SK-N-SH (cell line): ENCODE data around the gene ABHD17C. TPM values are rescaled to one million over a fixed set of nuclear protein-coding genes. Genes with fewer than 3 reads are reported as not detected.

ENCODE experiments used
- CTCF ChIA-PET: fragments of 300-600, 350-600 bp; formaldehyde crosslinking; extraction: SDS; loops from one replicate; lab custom pipeline; 2021; lab: Yijun Ruan, JAX
- POLR2A ChIA-PET: fragments of 350-600 bp; sonication (Branson Sonifier 250); formaldehyde crosslinking; extraction: SDS; loops from one replicate; lab custom pipeline; 2020; ENCODE audit warnings: antibody characterized with exemption, inconsistent platforms; lab: Yijun Ruan, JAX
- DNase-seq: peaks from one replicate; pipeline ENCODE4 v3.0.0; 2012
- H2AFZ ChIP-seq: fragments of 200-600 bp; sonication (generic); 2 replicates; pipeline ENCODE4 v1.8.1; 2016; ENCODE audit warnings: antibody characterized with exemption, mild to moderate bottlenecking, low read depth
- H3F3A ChIP-seq: fragments of 200-600 bp; sonication (generic); replicated peaks from 2 replicates; pipeline ENCODE3; 2016; ENCODE audit warnings: antibody characterized with exemption, mild to moderate bottlenecking; ENCODE audit not compliant: insufficient read depth
- H3K27ac ChIP-seq, 2 experiments: fragments of 200-500 bp in 1 of 2; fragments of 200-600 bp in 1 of 2; sonication (Bioruptor generic) in 1 of 2; sonication (generic), shearing (Covaris generic) in 1 of 2; 2 replicates each; pipeline versions ENCODE4 v1.5.1 to v1.6.1; 2014 to 2016; ENCODE audit warnings: low read depth in 2 of 2, inconsistent platforms in 1 of 2, low read length in 1 of 2, mild to moderate bottlenecking in 1 of 2, mixed read lengths in 1 of 2
- H3K27me3 ChIP-seq: fragments of 200-600 bp; sonication (generic), shearing (Covaris generic); 2 replicates; pipeline ENCODE4 v1.6.1; 2016; ENCODE audit warnings: mixed run types; ENCODE audit not compliant: insufficient read depth
- H3K36me3 ChIP-seq, 2 experiments: fragments of 200-500 bp in 1 of 2; fragments of 200-600 bp in 1 of 2; sonication (Bioruptor generic) in 1 of 2; sonication (generic) in 1 of 2; replicated peaks in 1 of 2; 2 replicates each; pipeline versions ENCODE3 to v1.5.1; 2014 to 2016; ENCODE audit warnings: low read length in 1 of 2, mild to moderate bottlenecking in 1 of 2; ENCODE audit not compliant: insufficient read depth in 2 of 2, control insufficient read depth in 1 of 2
- H3K4me1 ChIP-seq, 2 experiments: fragments of 200-500 bp in 1 of 2; fragments of 200-600 bp in 1 of 2; sonication (Bioruptor generic) in 1 of 2; sonication (generic), shearing (Covaris generic) in 1 of 2; 2 replicates each; pipeline versions ENCODE4 v1.5.1 to v1.6.1; 2014 to 2016; ENCODE audit warnings: low read depth in 1 of 2, low read length in 1 of 2, mixed run types in 1 of 2; ENCODE audit not compliant: insufficient read depth in 2 of 2, control insufficient read depth in 1 of 2
- H3K4me2 ChIP-seq: fragments of 200-600 bp; sonication (generic), shearing (Covaris generic); 2 replicates; pipeline ENCODE4 v1.6.1; 2017; ENCODE audit warnings: mixed run types
- H3K4me3 ChIP-seq, 2 experiments: fragments of 200-500 bp in 1 of 2; fragments of 200-600 bp in 1 of 2; sonication (Bioruptor generic) in 1 of 2; sonication (generic), shearing (Covaris generic) in 1 of 2; 2 replicates each; pipeline versions ENCODE4 v1.5.1 to v1.8.1; 2014 to 2016; ENCODE audit warnings: low read depth in 2 of 2, inconsistent platforms in 1 of 2, low read length in 1 of 2, mild to moderate bottlenecking in 1 of 2, mixed read lengths in 1 of 2, moderate library complexity in 1 of 2
- H3K79me2 ChIP-seq: fragments of 200-600 bp; sonication (generic); 2 replicates; pipeline ENCODE4 v1.8.1; 2017; ENCODE audit warnings: mild to moderate bottlenecking; ENCODE audit not compliant: insufficient read depth
- H3K9ac ChIP-seq: fragments of 200-600 bp; sonication (generic); 2 replicates; pipeline ENCODE4 v1.6.1; 2017; ENCODE audit warnings: mixed run types
- H3K9me2 ChIP-seq: fragments of 200-600 bp; sonication (generic); 2 replicates; pipeline ENCODE4 v1.6.1; 2017; ENCODE audit warnings: mixed run types
- H3K9me3 ChIP-seq: fragments of 200-600 bp; sonication (generic); 2 replicates; pipeline ENCODE4 v1.6.1; 2017; ENCODE audit warnings: mixed run types, mild to moderate bottlenecking, moderate library complexity
- H4K20me1 ChIP-seq: fragments of 200-600 bp; sonication (generic); 2 replicates; pipeline ENCODE4 v1.6.1; 2017; ENCODE audit warnings: mild to moderate bottlenecking, mixed run types; ENCODE audit not compliant: insufficient read depth
- EP300 ChIP-seq, 2 experiments: IDR thresholded peaks; 2 replicates each; pipeline versions ENCODE4 v1.4.0 to v1.6.1; 2012; ENCODE audit warnings: borderline replicate concordance in 1 of 2, low read depth in 1 of 2, low read length in 1 of 2
- FOSL2 ChIP-seq: IDR thresholded peaks from 2 replicates; pipeline ENCODE4 v1.4.0; 2012; ENCODE audit warnings: low read depth, mild to moderate bottlenecking, moderate library complexity, borderline replicate concordance
- GATA2 ChIP-seq: sonication (generic); formaldehyde crosslinking; IDR thresholded peaks from 2 replicates; pipeline ENCODE4 v1.5.0; 2020; ENCODE audit warnings: mild to moderate bottlenecking, missing genetic modification reagents
- IRF3 ChIP-seq: fragments of 150-350 bp; IDR thresholded peaks from 2 replicates; pipeline ENCODE4 v1.6.1; 2016; ENCODE audit warnings: mild to moderate bottlenecking, low read depth, low read length
- JUND ChIP-seq: IDR thresholded peaks from 2 replicates; pipeline ENCODE4 v1.4.0; 2012
- MAX ChIP-seq: IDR thresholded peaks from 2 replicates; pipeline ENCODE4 v1.4.0; 2012; ENCODE audit warnings: low read depth
- MEF2A ChIP-seq: IDR thresholded peaks from 2 replicates; pipeline ENCODE4 v1.4.0; 2012; ENCODE audit warnings: low read depth, borderline replicate concordance
- MXI1 ChIP-seq: IDR thresholded peaks from 2 replicates; pipeline ENCODE4 v1.6.1; 2012; ENCODE audit warnings: mild to moderate bottlenecking, low read depth, low read length, improper control_type of control experiment
- NRF1 ChIP-seq: IDR thresholded peaks from 2 replicates; pipeline ENCODE4 v1.6.1; 2012; ENCODE audit warnings: low read depth, mild to moderate bottlenecking, low read length
- PBX3 ChIP-seq: IDR thresholded peaks from 2 replicates; pipeline ENCODE4; 2012
- POLR2AphosphoS5 ChIP-seq: IDR thresholded peaks from 2 replicates; pipeline ENCODE4 v1.6.1; 2012; ENCODE audit warnings: low read depth, low read length
- RXRA ChIP-seq: IDR thresholded peaks from 2 replicates; pipeline ENCODE4 v1.4.0; 2012; ENCODE audit warnings: low read depth, mild to moderate bottlenecking, borderline replicate concordance
- SMC3 ChIP-seq: IDR thresholded peaks from 2 replicates; pipeline ENCODE4 v1.6.1; 2012; ENCODE audit warnings: low read depth, low read length, improper control_type of control experiment
- whole genome bisulfite sequencing: methylation state at CpG from one replicate; pipeline ENCODE4 v1.1.6; 2017; ENCODE audit warnings: low lambda C conversion rate; 5-methylcytosine and 5-hydroxymethylcytosine counted together
- polyA plus RNA-seq, 3 experiments: library from polyadenylated mRNA; depleted of rRNA; stranded (reverse); fragments of >200 nt; gene quantifications; 2 replicates each; pipeline ENCODE4 v1.2.3, GENCODE V29; 2012
- TF ChIP-seq, protein P1 (sequence below): IDR thresholded peaks from 2 replicates; pipeline ENCODE4 v1.4.0; 2012; ENCODE audit warnings: low read depth, borderline replicate concordance
- TF ChIP-seq, protein P2 (sequence below): IDR thresholded peaks from 2 replicates; pipeline ENCODE4 v1.4.0; 2012; ENCODE audit warnings: low read depth, borderline replicate concordance

Gene ABHD17C
- polyA plus RNA-seq, 1 of the 3 experiments (the other 2 are of a cell fraction): 11.7 TPM

DNA sequence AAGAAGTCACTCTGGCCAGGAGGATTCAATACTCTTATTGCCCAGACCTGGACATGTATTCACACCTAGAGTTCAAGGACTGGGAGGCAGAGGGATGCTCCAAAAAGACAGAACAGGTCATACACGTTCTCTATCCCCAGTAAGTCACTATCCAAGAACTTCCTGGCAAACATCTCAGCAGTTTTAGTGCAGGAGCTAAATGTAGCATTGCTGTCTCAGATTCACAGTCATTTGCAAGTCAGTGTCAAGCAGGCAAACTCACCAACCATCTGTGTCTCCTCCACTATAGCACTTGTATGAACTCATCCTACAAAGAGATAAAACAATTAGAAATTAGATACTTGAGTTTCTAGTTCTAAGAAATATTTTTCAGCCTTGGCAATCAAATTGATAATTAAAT lies 38.4 kb downstream of the ABHD17C start:
- H3K9me3 ChIP-seq: no peaks in the 10 kb centered on the region
- H3K4me1 ChIP-seq: peaks cover 0 to 8% of the 10 kb centered on the region in 2 experiments; a peak in 1 of 4 replicates
- H3K4me3 ChIP-seq: no peak overlapping the region
- ChIA-PET CTCF (interaction anchor here (1.5 kb wide), 1 partner anchor 165 kb away, joined by 3 read pairs; no protein-coding TSS in a partner anchor), POLR2A (no interaction called here)
- H3K36me3 ChIP-seq: no peaks in the 10 kb centered on the region
- peaks cover 12% of the 10 kb centered on the region; the same call in 1 of the 2 replicates for H3K79me2 ChIP-seq
- H3K9ac ChIP-seq: no peak overlapping the region
- TF ChIP-seq MXI1 (no peak), NRF1 (no peak), RXRA (no peak)
- TF ChIP-seq, protein P1, sequence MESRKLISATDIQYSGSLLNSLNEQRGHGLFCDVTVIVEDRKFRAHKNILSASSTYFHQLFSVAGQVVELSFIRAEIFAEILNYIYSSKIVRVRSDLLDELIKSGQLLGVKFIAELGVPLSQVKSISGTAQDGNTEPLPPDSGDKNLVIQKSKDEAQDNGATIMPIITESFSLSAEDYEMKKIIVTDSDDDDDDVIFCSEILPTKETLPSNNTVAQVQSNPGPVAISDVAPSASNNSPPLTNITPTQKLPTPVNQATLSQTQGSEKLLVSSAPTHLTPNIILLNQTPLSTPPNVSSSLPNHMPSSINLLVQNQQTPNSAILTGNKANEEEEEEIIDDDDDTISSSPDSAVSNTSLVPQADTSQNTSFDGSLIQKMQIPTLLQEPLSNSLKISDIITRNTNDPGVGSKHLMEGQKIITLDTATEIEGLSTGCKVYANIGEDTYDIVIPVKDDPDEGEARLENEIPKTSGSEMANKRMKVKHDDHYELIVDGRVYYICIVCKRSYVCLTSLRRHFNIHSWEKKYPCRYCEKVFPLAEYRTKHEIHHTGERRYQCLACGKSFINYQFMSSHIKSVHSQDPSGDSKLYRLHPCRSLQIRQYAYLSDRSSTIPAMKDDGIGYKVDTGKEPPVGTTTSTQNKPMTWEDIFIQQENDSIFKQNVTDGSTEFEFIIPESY: no peak
- DNase-seq: no peak
- H3K27me3 ChIP-seq: no peaks in the 10 kb centered on the region
- 90% methylated on average over 1 of the region's 1 CpG for WGBS
- no peaks in the 10 kb centered on the region for H4K20me1 ChIP-seq
- no peak overlapping the region for H2AFZ ChIP-seq
- H3F3A ChIP-seq: no peaks in the 10 kb centered on the region
- no peak overlapping the region for H3K27ac ChIP-seq
- no peak overlapping the region for H3K4me2 ChIP-seq
- no peaks in the 10 kb centered on the region for H3K9me2 ChIP-seq

GRCh38 chr15:80735344-80735743 lies 40.2 kb downstream of the ABHD17C start:
- H2AFZ ChIP-seq: no peak overlapping the region
- CTCF ChIA-PET: interaction anchor here (2.0 kb wide), 1 partner anchor 41 kb away, joined by 4 read pairs; no protein-coding TSS in a partner anchor
- H4K20me1 ChIP-seq: no peaks in the 10 kb centered on the region

More at GRCh38 chr15:80735344-80735743, 40.2 kb downstream of the ABHD17C start:
- Histone ChIP-seq H3K4me2 (no peak overlapping the region), H3K9ac (no peak overlapping the region), H3K4me3 (no peak overlapping the region), H3K9me2 (no peaks in the 10 kb centered on the region), H3K4me1 (peaks cover 0 to 8% of the 10 kb centered on the region in 2 experiments; a peak in 1 of 4 replicates), H3K27ac (no peak overlapping the region), H3K9me3 (no peaks in the 10 kb centered on the region), H3F3A (no peaks in the 10 kb centered on the region), H3K79me2 (peaks cover 1% of the 10 kb centered on the region; the same call in 1 of the 2 replicates), H3K27me3 (no peaks in the 10 kb centered on the region), H3K36me3 (no peaks in the 10 kb centered on the region)
- TF ChIP-seq IRF3 (no peak), POLR2AphosphoS5 (no peak), JUND (no peak), MEF2A (no peak), SMC3 (no peak), PBX3 (no peak), EP300 (IDR thresholded peaks at IDR 0.05; ENCODE audit: borderline replicate concordance in 1 of 2, low read depth in 1 of 2, low read length in 1 of 2) (no peak), FOSL2 (no peak), GATA2 (CRISPR knock-in tag) (no peak), MAX (no peak)
- TF ChIP-seq, protein P2, sequence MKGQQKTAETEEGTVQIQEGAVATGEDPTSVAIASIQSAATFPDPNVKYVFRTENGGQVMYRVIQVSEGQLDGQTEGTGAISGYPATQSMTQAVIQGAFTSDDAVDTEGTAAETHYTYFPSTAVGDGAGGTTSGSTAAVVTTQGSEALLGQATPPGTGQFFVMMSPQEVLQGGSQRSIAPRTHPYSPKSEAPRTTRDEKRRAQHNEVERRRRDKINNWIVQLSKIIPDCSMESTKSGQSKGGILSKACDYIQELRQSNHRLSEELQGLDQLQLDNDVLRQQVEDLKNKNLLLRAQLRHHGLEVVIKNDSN: no peak
- no peak for DNase-seq
- POLR2A ChIA-PET: no interaction called here
- WGBS: 96% methylated on average over 8 of the region's 8 CpGs
